Progenitor cell of endocrine pancreas (in vitro differentiated cells): ENCODE data around the gene AANAT. TPM values are rescaled to one million over a fixed set of nuclear protein-coding genes. Genes with fewer than 3 reads are reported as not detected.

Experiments
- DNase-seq: peaks from one replicate; pipeline ENCODE4 v3.0.0; 2021; ENCODE audit warnings: low spot score; ENCODE audit not compliant: unreplicated experiment
- H3K27ac Mint-ChIP-seq: 2 replicates; pipeline ENCODE4 v1.8.0; 2021; ENCODE audit warnings: mild to moderate bottlenecking, moderate library complexity, mixed read lengths
- H3K27me3 Mint-ChIP-seq: 2 replicates; pipeline ENCODE4 v1.8.0; 2021; ENCODE audit warnings: mixed read lengths
- H3K36me3 Mint-ChIP-seq: 2 replicates; pipeline ENCODE4 v1.8.0; 2022; ENCODE audit warnings: mixed read lengths; ENCODE audit not compliant: insufficient read depth
- H3K4me1 Mint-ChIP-seq: 2 replicates; pipeline ENCODE4 v1.8.0; 2021; ENCODE audit warnings: low read depth, mixed read lengths
- H3K4me3 Mint-ChIP-seq: 2 replicates; pipeline ENCODE4 v1.8.0; 2021; ENCODE audit warnings: low read depth, mild to moderate bottlenecking, moderate library complexity, mixed read lengths
- H3K9me3 Mint-ChIP-seq: 2 replicates; pipeline ENCODE4 v1.8.0; 2021; ENCODE audit warnings: low read depth, mixed read lengths
- CTCF ChIP-seq: fragments of 200-600 bp; sonication (generic); IDR thresholded peaks from one replicate; pipeline ENCODE4 v1.5.0; 2021; ENCODE audit warnings: antibody characterized with exemption, mild to moderate bottlenecking; ENCODE audit not compliant: unreplicated experiment
- total RNA-seq: library from RNA; stranded (reverse); gene quantifications from 2 replicates; pipeline ENCODE4 v1.2.1, GENCODE V29; 2021

Gene AANAT
- total RNA-seq, 1 donor from 2014 or later = not detected

DNA sequence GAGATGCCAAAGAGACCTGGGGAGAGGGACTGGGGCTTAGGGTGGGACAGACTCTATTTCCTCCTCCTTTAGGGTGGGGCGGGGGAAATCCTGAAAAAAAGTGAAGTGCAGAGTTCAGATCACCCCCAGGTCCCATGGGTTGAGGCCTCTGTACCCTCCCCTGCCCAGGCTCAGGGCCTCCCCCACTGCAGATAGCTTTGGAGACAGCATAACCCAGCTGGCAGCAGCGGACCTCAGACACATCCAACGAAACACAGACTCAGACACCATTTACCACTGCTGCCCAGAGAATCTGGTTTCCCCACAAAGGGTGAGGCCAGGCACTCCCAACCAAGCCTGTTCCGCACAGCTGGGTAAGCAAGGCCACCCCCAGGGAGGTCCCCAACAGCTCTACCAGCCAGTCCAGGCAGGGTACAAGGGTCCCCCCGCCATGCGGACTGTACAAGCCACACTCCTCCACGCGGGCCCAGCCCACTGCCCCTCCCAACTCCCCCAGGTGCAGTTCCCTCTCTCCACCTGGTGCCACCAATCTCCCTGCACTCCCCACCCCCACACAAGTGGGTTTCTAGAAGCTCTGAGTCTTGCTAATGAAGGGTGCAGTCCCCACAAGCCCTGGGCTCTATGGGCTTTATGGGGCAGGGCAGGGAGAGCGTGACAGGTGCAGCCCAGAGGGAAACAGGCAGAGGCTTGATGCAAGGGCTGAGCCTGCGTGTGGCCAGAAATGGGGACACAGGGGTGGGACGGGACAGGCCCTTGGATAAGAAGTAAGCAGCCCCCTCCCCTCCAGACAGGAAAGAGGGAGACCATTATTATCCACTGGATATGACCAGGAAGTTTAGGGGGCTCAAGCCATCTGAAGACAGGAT is 25.0 kb downstream of the AANAT start:
- DNase-seq = no peak
- H3K9me3 Mint-ChIP-seq = no peaks in the 10 kb centered on the region
- H3K4me1 Mint-ChIP-seq = peaks cover 5% of the 10 kb centered on the region
- no peaks in the 10 kb centered on the region for H3K36me3 Mint-ChIP-seq
- no peak overlapping the region for H3K4me3 Mint-ChIP-seq
- no peak for TF ChIP-seq CTCF
- peaks cover 9% of the 10 kb centered on the region for H3K27me3 Mint-ChIP-seq
- no peak overlapping the region for H3K27ac Mint-ChIP-seq

DNA sequence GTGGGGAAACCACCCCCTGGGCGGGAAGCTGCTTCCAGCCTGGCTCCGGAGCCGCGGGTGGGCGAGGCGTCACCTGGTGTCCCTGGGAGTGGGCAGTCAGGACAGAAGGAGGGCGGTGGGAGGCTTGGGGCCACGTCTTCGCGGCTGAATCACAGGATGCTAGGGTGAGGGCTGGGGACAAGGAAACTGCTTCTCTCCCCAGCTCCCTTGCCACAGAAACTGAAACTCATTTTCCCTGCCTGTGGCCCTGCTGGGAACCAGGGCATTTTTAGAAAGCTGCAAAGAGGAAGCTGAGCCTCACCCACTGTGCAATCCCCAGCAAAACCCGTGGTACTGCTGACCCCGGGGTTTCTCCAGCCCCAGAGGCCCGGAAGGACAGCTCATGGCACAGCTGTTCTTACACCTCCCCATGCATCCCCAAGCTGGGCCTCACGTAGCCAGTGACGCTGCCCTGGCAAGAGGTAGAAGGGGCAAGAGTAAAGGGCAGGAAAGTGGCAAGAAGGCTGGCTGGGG is 25.6 kb downstream of the AANAT start:
- H3K4me1 Mint-ChIP-seq = peaks cover 6% of the 10 kb centered on the region
- no peak overlapping the region for H3K4me3 Mint-ChIP-seq

GRCh38 chr17:76493505-76494167 is 26.2 kb downstream of the AANAT start:
- Mint-ChIP-seq H3K4me1 (peaks cover 12% of the 10 kb centered on the region), H3K4me3 (no peak overlapping the region), H3K27me3 (peaks cover 19% of the 10 kb centered on the region), H3K27ac (no peak overlapping the region), H3K36me3 (no peaks in the 10 kb centered on the region), H3K9me3 (no peaks in the 10 kb centered on the region)
- no peak for TF ChIP-seq CTCF
- DNase-seq = no peak

More for the DNA sequence above, 25.6 kb downstream of the AANAT start:
- DNase-seq = no peak
- TF ChIP-seq CTCF = no peak
- Mint-ChIP-seq H3K27me3 (peaks cover 13% of the 10 kb centered on the region), H3K9me3 (no peaks in the 10 kb centered on the region), H3K36me3 (no peaks in the 10 kb centered on the region), H3K27ac (no peak overlapping the region)

GRCh38 chr17:76495663-76496400 is 28.4 kb downstream of the AANAT start:
- no peak for TF ChIP-seq CTCF
- no peak overlapping the region for H3K27ac Mint-ChIP-seq
- no peak for DNase-seq
- no peaks in the 10 kb centered on the region for H3K9me3 Mint-ChIP-seq
- no peak overlapping the region for H3K4me3 Mint-ChIP-seq
- no peaks in the 10 kb centered on the region for H3K36me3 Mint-ChIP-seq
- H3K4me1 Mint-ChIP-seq = peaks cover 21% of the 10 kb centered on the region
- peaks cover 34% of the 10 kb centered on the region for H3K27me3 Mint-ChIP-seq

DNA sequence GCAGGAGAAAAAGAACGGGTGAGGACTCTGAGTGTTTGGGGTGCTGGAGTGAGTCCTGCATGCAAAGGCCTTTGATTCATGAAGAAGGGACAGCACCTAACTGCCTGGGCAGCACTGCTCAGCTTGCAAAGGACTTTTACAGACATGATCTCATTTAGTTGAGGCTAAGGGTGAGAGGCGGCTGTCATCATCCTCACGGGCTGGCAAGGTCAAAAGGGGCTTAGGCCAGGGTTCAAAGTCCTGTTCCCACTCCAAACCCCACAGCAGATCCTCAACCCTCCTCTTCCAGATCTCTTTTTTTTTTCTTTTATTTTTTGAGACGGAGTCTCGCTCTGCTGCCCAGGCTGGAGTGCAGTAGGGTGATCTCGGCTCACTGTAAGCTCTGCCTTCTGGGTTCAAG is 29.1 kb downstream of the AANAT start:
- peaks cover 22% of the 10 kb centered on the region for H3K4me1 Mint-ChIP-seq
- H3K27ac Mint-ChIP-seq = no peak overlapping the region
- DNase-seq = no peak
- H3K36me3 Mint-ChIP-seq = no peaks in the 10 kb centered on the region
- peaks cover 34% of the 10 kb centered on the region for H3K27me3 Mint-ChIP-seq
- no peak overlapping the region for H3K4me3 Mint-ChIP-seq
- no peak for TF ChIP-seq CTCF
- no peaks in the 10 kb centered on the region for H3K9me3 Mint-ChIP-seq
